CD4-positive, CD25-positive, alpha-beta regulatory T cell (primary cell): ENCODE results near the gene TENT4A. TPM values are rescaled to one million over a fixed set of nuclear protein-coding genes. Genes with fewer than 3 reads are reported as not detected.

Source experiments
- ATAC-seq, 2 donors: fragments of 150-1000 bp; cut with Tn5 transposase; one replicate each; pipeline ENCODE4 v1.10.0; 2021; ENCODE audit warnings: low read depth in 2 of 2, moderate number of reproducible peaks in 2 of 2, moderate library complexity in 1 of 2
- DNase-seq, 3 donors: peaks; one replicate each; pipeline versions ENCODE4 v3.0.0 to v3.0.0-alpha.2; 2012 to 2022; ENCODE audit warnings: mixed read lengths in 1 of 3
- H3K27ac ChIP-seq: one replicate; pipeline ENCODE4 v1.7.0; 2013; ENCODE audit warnings: mild to moderate bottlenecking, low read length; ENCODE audit not compliant: insufficient read depth, poor library complexity, severe bottlenecking
- H3K27me3 ChIP-seq: one replicate; pipeline ENCODE4 v1.7.0; 2013; ENCODE audit warnings: low read length; ENCODE audit not compliant: control insufficient read depth, insufficient read depth
- H3K36me3 ChIP-seq: one replicate; pipeline ENCODE4 v1.7.0; 2013; ENCODE audit warnings: mild to moderate bottlenecking, low read length, moderate library complexity; ENCODE audit not compliant: control insufficient read depth, insufficient read depth
- H3K4me1 ChIP-seq: 2 replicates; pipeline ENCODE4 v1.7.0; 2013; ENCODE audit warnings: mild to moderate bottlenecking, low read length; ENCODE audit not compliant: insufficient read depth, control insufficient read depth, poor library complexity, severe bottlenecking
- H3K4me3 ChIP-seq: one replicate; pipeline ENCODE4 v1.7.0; 2013; ENCODE audit warnings: low read depth, mild to moderate bottlenecking, low read length, moderate library complexity
- H3K9me3 ChIP-seq, 2 experiments: 1 replicate in 1 of 2; 2 replicates in 1 of 2; pipeline ENCODE4 v1.7.0; 2013; ENCODE audit warnings: low read length in 2 of 2, mild to moderate bottlenecking in 1 of 2, moderate library complexity in 1 of 2; ENCODE audit not compliant: control insufficient read depth in 2 of 2
- H3K27ac Mint-ChIP-seq, 3 donors: one replicate each; pipeline ENCODE4 v1.8.0; 2020 to 2022; ENCODE audit warnings: mild to moderate bottlenecking in 3 of 3, mixed read lengths in 3 of 3, moderate library complexity in 2 of 3
- H3K27me3 Mint-ChIP-seq: one replicate; pipeline ENCODE4 v1.8.0; 2022; ENCODE audit warnings: mild to moderate bottlenecking, mixed read lengths
- H3K36me3 Mint-ChIP-seq: one replicate; pipeline ENCODE4 v1.8.0; 2020; ENCODE audit warnings: mixed read lengths
- H3K4me1 Mint-ChIP-seq, 4 donors: one replicate each; pipeline ENCODE4 v1.8.0; 2020 to 2022; ENCODE audit warnings: mixed read lengths in 4 of 4, mild to moderate bottlenecking in 1 of 4
- H3K4me3 Mint-ChIP-seq, 4 donors: one replicate each; pipeline ENCODE4 v1.8.0; 2020 to 2022; ENCODE audit warnings: mild to moderate bottlenecking in 4 of 4, mixed read lengths in 4 of 4, moderate library complexity in 3 of 4
- H3K9me3 Mint-ChIP-seq, 7 donors: one replicate each; pipeline ENCODE4 v1.8.0; 2020 to 2022; ENCODE audit warnings: mixed read lengths in 7 of 7, mild to moderate bottlenecking in 3 of 7, moderate library complexity in 2 of 7
- polyA plus RNA-seq, 4 donors: library from polyadenylated mRNA; unstranded; fragments of 300-500 nt; fragmentation: Illumina TruSeq; gene quantifications; one replicate each; pipeline ENCODE4 v1.2.3, GENCODE V29; 2021
- total RNA-seq: library from RNA; stranded (reverse); gene quantifications from one replicate; pipeline ENCODE4 v1.2.3, GENCODE V29; 2022

Gene TENT4A
- total and polyA plus RNA-seq, 5 donors from 2014 or later = 0.74 to 66.5 (median 1.3) TPM

DNA sequence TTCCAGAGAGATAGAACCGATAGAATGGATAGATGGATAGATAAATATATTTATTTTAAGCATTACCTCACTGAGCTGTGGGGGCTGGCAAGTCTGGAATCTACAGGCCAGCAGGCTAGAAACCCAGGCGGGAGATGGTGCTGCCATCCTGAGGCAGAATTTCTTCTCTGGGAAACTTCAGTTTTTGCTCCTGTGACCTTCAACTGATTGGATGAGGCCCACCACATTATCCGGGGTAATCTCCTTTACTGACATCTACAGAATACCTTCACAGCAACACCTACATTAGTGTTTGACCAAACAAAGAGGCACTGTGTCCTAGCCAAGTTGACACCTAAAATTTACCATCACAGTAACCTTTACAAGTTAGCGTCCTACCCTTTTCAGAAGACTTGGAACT lies 29.2 kb upstream of the TENT4A start:
- H3K27me3 Mint-ChIP-seq = peaks cover 44% of the 10 kb centered on the region
- Histone ChIP-seq H3K4me1 (peaks cover 5% of the 10 kb centered on the region), H3K4me3 (no peak overlapping the region), H3K9me3 (no peaks in the 10 kb centered on the region), H3K27me3 (peaks cover 25% of the 10 kb centered on the region), H3K36me3 (no peaks in the 10 kb centered on the region), H3K27ac (no peak overlapping the region)
- H3K36me3 Mint-ChIP-seq = no peaks in the 10 kb centered on the region
- H3K27ac Mint-ChIP-seq = no peak overlapping the region
- peaks cover 0 to 1% (median 0%) of the 10 kb centered on the region in 7 donors for H3K9me3 Mint-ChIP-seq
- ATAC-seq (no peak), DNase-seq (no peak)
- H3K4me3 Mint-ChIP-seq = no peak overlapping the region
- H3K4me1 Mint-ChIP-seq = peaks cover 0 to 7% (median 3%) of the 10 kb centered on the region in 4 donors

DNA sequence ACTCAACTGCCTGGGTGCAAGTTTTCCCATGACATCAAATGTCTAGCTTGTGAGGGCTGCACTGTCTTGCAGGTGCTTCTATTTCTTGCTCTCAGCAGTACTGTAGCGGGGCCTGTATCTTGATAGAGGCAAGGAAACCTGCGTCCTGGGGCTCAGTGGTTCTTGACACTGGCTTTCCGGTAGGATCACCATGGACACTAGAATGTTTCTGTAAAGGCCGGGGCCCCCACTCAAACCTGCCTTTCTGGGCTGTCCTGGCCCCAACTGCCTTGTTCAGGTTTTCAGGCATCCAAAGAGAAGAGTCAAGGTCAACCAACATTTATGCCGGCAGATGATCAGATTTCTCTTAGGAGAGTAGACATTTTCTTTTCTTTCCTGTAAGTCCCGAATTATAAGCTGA lies 26.7 kb upstream of the TENT4A start:
- Mint-ChIP-seq H3K36me3 (no peaks in the 10 kb centered on the region), H3K27me3 (peaks cover 58% of the 10 kb centered on the region), H3K9me3 (peaks cover 0 to 4% (median 0%) of the 10 kb centered on the region in 7 donors), H3K4me1 (peaks cover 0 to 7% (median 3%) of the 10 kb centered on the region in 4 donors), H3K4me3 (no peak overlapping the region), H3K27ac (no peak overlapping the region)
- no peak overlapping the region for H3K4me3 ChIP-seq
- no peak overlapping the region for H3K27ac ChIP-seq
- no peaks in the 10 kb centered on the region for H3K9me3 ChIP-seq
- ATAC-seq (no peak), DNase-seq (no peak)
- peaks cover 25% of the 10 kb centered on the region for H3K27me3 ChIP-seq
- H3K4me1 ChIP-seq = peaks cover 5% of the 10 kb centered on the region
- no peaks in the 10 kb centered on the region for H3K36me3 ChIP-seq

DNA sequence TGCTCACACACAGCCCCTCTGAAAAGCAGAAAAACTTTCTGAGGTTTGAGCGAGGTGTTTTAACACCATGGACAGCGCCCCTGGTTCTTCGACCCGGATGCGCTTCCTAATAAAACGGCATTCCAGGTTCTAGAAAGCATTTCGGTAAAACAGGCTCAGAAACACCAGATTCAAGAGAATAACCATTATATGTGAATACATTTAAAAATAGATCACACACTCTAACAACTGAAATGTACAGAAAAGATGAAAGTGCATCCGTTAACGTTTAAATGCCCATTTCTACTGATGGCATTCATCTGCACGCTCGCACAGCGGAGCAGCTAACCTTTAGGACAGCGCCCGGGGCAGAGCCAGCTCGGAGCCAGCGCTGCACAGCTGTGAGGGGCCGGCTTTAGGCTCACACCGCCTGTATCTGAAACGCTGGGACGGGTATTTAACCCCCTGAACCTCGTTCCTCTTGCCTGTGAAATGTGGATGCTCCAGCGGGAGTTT lies 26.3 kb upstream of the TENT4A start:
- H3K4me3 Mint-ChIP-seq = no peak overlapping the region
- peaks cover 5% of the 10 kb centered on the region for H3K4me1 ChIP-seq
- H3K27me3 ChIP-seq = peaks cover 25% of the 10 kb centered on the region
- H3K4me3 ChIP-seq = no peak overlapping the region
- no peaks in the 10 kb centered on the region for H3K36me3 Mint-ChIP-seq
- peaks cover 0 to 2% (median 0%) of the 10 kb centered on the region in 7 donors for H3K9me3 Mint-ChIP-seq
- H3K9me3 ChIP-seq = no peaks in the 10 kb centered on the region
- H3K4me1 Mint-ChIP-seq = peaks cover 0 to 7% (median 3%) of the 10 kb centered on the region in 4 donors
- peak in 1 of 3 donors; percentile 15 for DNase-seq
- H3K27ac ChIP-seq = no peak overlapping the region
- peaks cover 58% of the 10 kb centered on the region for H3K27me3 Mint-ChIP-seq
- H3K36me3 ChIP-seq = no peaks in the 10 kb centered on the region
- no peak overlapping the region for H3K27ac Mint-ChIP-seq
- ATAC-seq = peak in 1 of 2 donors; percentile 43

DNA sequence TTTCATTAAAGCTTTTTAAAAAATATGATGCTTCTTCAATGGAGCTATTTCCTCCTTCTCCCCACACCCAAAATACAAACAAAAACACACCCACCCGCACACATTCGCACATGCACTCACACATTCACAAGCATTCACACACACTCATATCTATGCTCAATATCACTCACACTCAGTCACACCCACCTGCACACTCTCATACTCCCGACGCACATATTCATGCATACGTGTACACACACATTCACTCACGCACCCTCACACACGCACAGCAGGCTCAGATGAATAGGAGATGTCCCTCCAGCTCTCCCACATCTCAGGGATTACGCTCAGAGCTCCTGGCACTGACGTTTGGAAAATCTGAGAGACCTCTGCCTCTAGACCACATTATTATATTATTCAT lies 25.7 kb upstream of the TENT4A start:
- H3K9me3 Mint-ChIP-seq = peaks cover 0 to 2% (median 0%) of the 10 kb centered on the region in 7 donors
- Histone ChIP-seq H3K4me1 (peaks cover 5% of the 10 kb centered on the region), H3K36me3 (no peaks in the 10 kb centered on the region), H3K9me3 (no peaks in the 10 kb centered on the region), H3K4me3 (no peak overlapping the region), H3K27ac (no peak overlapping the region), H3K27me3 (peaks cover 25% of the 10 kb centered on the region)
- H3K36me3 Mint-ChIP-seq = no peaks in the 10 kb centered on the region
- H3K4me3 Mint-ChIP-seq = peak overlapping the region in 1 of 4 donors; percentile 14
- DNase-seq (no peak), ATAC-seq (no peak)
- peaks cover 0 to 7% (median 3%) of the 10 kb centered on the region in 4 donors for H3K4me1 Mint-ChIP-seq
- peaks cover 58% of the 10 kb centered on the region for H3K27me3 Mint-ChIP-seq
- no peak overlapping the region for H3K27ac Mint-ChIP-seq

DNA sequence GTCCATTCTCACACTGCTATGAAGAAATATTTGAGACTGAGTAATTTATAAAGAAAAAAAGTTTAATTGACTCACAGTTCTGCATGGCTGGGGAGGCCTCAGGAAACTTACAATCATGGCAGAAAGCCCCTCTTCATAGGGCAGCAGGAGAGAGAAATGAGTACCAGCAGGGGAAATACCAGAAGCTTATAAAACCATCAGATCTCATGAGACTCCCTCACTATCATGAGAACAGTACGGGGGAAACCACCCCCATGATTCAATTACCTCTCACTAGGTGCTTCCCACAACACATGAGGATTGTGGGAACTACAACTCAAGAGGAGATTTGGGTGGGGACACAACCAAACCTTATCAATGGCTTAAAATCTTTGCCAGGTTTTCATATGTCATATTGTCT lies 20.3 kb upstream of the TENT4A start:
- H3K27me3 Mint-ChIP-seq = peaks cover 46% of the 10 kb centered on the region

DNA sequence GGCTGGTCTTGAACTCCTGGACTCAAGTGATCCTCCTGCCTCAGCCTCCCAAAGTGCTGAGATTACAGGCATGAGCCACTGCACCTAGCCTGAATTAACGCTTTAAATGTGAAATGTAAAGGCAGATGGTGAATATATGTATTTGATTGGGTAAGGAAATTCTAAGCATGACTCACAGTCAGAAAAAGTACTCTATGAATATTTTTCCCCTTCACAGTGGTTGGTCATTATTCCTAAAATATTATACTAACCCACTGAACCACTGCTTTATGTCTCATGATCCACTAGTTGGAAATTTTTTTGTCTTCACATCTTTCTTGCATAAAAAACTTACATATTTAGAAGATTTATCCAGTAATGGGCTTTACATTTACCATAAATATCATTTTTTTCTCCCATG lies 14.5 kb upstream of the TENT4A start:
- DNase-seq (no peak), ATAC-seq (no peak)
- no peak overlapping the region for H3K27ac ChIP-seq
- Mint-ChIP-seq H3K9me3 (peaks cover 0 to 6% (median 0%) of the 10 kb centered on the region in 7 donors), H3K4me1 (no peaks in the 10 kb centered on the region), H3K4me3 (no peak overlapping the region), H3K27me3 (peaks cover 38% of the 10 kb centered on the region), H3K27ac (no peak overlapping the region), H3K36me3 (no peaks in the 10 kb centered on the region)
- no peaks in the 10 kb centered on the region for H3K36me3 ChIP-seq
- H3K4me1 ChIP-seq = no peaks in the 10 kb centered on the region
- no peak overlapping the region for H3K4me3 ChIP-seq
- H3K9me3 ChIP-seq = no peaks in the 10 kb centered on the region
- peaks cover 21% of the 10 kb centered on the region for H3K27me3 ChIP-seq

More for the DNA sequence above, 20.3 kb upstream of the TENT4A start:
- H3K9me3 Mint-ChIP-seq = peaks cover 0 to 9% (median 0%) of the 10 kb centered on the region in 7 donors
- no peak overlapping the region for H3K27ac ChIP-seq
- no peak overlapping the region for H3K4me3 Mint-ChIP-seq
- no peaks in the 10 kb centered on the region for H3K4me1 Mint-ChIP-seq
- H3K36me3 Mint-ChIP-seq = no peaks in the 10 kb centered on the region
- no peak overlapping the region for H3K27ac Mint-ChIP-seq
- peaks cover 16% of the 10 kb centered on the region for H3K27me3 ChIP-seq
- DNase-seq = no peak
- no peak overlapping the region for H3K4me3 ChIP-seq
- ATAC-seq = no peak
- H3K9me3 ChIP-seq = no peaks in the 10 kb centered on the region
- no peaks in the 10 kb centered on the region for H3K36me3 ChIP-seq
- H3K4me1 ChIP-seq = no peaks in the 10 kb centered on the region

DNA sequence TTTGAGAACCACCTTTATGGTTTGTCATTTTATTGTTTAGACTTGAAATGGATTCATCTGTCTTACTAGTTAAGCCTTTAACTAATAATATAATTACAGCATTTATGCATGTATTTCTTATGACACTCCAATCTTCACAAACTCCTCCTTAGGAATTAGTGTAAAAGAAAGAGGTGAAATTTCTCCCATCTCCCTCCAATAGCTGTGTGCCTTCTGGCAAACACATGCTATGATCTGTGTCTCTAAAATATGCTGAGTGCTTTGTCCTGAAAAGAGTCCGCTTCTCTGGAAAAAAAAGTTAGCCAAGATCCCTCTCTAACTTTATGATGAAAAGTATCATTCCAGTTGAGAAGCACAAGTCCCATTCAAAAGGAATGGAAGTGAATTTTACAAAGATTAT lies 13.9 kb upstream of the TENT4A start:
- H3K27ac Mint-ChIP-seq = no peak overlapping the region
- Histone ChIP-seq H3K27ac (no peak overlapping the region), H3K27me3 (peaks cover 19% of the 10 kb centered on the region), H3K4me1 (no peaks in the 10 kb centered on the region), H3K4me3 (no peak overlapping the region), H3K9me3 (no peaks in the 10 kb centered on the region), H3K36me3 (no peaks in the 10 kb centered on the region)
- no peaks in the 10 kb centered on the region for H3K4me1 Mint-ChIP-seq
- H3K36me3 Mint-ChIP-seq = no peaks in the 10 kb centered on the region
- peaks cover 0 to 6% (median 0%) of the 10 kb centered on the region in 7 donors for H3K9me3 Mint-ChIP-seq
- no peak overlapping the region for H3K4me3 Mint-ChIP-seq
- DNase-seq = no peak
- ATAC-seq = no peak
- peaks cover 32% of the 10 kb centered on the region for H3K27me3 Mint-ChIP-seq

DNA sequence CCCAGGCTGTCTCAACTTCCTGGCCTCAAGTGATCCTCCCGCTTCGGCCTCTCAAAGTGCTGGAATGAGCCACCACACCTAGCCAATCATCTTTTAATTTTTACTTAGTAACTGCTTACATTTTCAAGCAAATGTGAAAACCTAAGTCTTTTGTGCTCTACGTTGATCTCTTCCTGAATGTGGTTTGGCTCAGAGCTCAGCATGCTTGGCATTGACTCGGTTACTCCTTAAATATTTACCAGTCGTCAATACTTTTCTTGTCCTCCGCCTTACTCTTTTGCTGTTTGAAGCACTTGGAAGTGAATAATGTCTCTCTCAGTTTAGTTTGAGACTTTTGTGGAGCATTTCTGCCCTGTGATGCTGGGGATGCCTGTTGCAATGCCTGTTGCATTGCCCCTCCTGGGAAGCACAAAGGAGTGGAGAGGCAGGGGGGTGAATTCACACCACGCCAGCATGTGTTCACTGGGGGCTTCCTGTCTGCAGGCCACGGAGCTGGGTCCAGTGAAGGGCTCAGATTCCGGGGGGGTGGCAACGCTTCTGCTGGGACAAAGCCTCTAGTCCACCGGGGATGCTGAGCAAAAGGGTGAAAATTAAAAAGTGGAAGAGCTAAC lies 13.1 kb upstream of the TENT4A start:
- Mint-ChIP-seq H3K9me3 (peaks cover 0 to 6% (median 0%) of the 10 kb centered on the region in 7 donors), H3K36me3 (no peaks in the 10 kb centered on the region), H3K27me3 (peaks cover 28% of the 10 kb centered on the region), H3K4me3 (no peak overlapping the region), H3K27ac (no peak overlapping the region), H3K4me1 (no peaks in the 10 kb centered on the region)
- no peak overlapping the region for H3K27ac ChIP-seq
- H3K9me3 ChIP-seq = no peaks in the 10 kb centered on the region
- no peaks in the 10 kb centered on the region for H3K36me3 ChIP-seq
- no peak for ATAC-seq
- H3K4me3 ChIP-seq = no peak overlapping the region
- no peaks in the 10 kb centered on the region for H3K4me1 ChIP-seq
- no peak for DNase-seq
- H3K27me3 ChIP-seq = peaks cover 19% of the 10 kb centered on the region
